GM21447 (cell line): ENCODE data around the gene TMEM150C.
"Not testable (repeated sequence)": the region's sequence is repeated elsewhere in the genome, so short reads cannot be mapped to it uniquely, and the experiment has no call there.

ENCODE experiments used
- ATAC-seq: cut with Tn5 transposase; IDR thresholded peaks from one replicate; pipeline ENCODE4 v1.9.1; 2021; ENCODE audit not compliant: unreplicated experiment

TMEM150C gene

GRCh38 chr4:82569727-82570126, 7.9 kb upstream of the TMEM150C start:
- no peak for ATAC-seq

- ATAC-seq = no peak
Observed at GRCh38 chr4:82569076-82569475, 7.3 kb upstream of the TMEM150C start.

DNA sequence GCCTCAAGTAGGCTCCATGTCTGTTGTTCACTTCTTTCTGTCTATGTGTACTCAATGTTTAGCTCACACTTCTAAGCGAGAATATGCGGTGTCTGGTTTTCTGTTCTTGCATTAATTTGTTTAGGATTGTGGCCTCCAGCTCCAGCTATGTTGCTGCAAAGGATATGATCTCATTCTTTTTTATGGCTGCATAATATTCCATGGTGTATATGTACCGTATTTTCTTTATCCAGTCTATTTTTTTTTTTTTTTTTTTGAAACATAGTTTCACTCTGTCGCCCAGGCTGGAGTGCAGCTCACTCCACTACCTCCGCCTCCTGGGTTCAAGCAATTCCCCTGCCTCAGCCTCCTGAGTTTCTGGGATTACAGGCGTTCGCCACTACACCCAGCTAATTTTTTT, 5.7 kb upstream of the TMEM150C start:
- ATAC-seq = no peak

GRCh38 chr4:82562564-82562854, 721 bp upstream of the TMEM150C start:
- no peak for ATAC-seq

DNA sequence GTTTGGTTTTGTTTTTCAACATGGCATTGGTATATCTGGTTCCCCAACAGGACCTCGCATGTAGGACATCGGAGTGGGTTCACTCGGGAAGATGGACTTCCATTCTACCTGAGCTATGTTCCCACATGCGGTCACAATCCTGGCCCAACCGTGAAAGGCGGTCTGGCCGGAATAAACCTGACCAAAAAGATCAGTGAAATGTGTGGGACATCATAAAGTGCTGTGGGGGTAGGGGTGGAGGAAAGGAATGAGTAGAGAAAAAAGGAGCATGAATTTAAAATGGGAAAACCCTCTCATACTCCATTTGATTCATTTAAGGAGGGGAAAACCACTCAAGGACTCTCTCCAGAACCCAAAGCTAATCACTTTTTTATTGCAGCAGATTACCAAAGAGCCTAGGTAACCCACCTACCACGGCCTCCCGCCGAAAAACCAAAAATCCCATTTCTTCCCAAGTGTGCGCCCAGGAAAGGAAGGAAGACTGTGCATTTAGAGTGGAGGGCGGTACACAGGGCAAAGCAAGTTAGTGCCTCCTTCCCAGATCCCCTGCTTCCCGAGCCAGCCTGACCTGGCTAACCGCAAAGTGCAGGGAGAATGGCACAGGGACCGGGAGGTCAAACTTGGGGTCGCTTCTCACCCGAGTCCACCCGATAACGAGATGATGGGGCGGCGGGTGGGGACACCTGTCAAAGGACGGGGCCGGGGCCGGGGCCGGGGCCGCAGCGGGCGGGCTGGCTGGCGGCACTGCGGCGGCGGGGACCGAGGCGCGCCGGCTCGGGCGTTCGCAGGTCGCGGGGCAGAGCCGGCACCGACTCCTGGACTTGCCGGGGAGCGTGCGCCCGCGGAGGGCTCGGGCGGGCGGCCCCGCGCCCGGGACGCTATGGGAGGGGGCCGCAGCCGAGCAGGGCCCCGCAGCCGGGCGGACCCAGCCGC, 669 bp downstream of the TMEM150C start:
- ATAC-seq = no peak

DNA sequence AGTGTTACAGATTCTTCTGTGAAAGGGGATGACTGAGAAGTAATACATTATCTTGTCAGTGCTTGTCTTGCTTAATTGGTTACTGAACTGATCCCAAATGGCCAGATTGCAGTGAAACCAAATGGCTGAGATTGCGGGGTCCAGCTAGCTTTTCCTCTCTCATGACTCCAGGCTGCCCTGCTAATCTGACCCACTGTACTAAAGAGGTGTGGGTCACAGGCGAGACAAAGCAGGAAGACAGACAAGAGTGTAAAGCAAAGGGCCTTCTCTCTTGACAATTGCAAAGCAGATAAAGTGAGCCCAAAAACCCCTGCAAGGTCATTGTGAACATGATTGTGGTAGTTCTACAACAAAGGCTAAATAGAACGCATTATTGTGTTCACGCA, 2.1 kb downstream of the TMEM150C start:
- no peak for ATAC-seq

DNA sequence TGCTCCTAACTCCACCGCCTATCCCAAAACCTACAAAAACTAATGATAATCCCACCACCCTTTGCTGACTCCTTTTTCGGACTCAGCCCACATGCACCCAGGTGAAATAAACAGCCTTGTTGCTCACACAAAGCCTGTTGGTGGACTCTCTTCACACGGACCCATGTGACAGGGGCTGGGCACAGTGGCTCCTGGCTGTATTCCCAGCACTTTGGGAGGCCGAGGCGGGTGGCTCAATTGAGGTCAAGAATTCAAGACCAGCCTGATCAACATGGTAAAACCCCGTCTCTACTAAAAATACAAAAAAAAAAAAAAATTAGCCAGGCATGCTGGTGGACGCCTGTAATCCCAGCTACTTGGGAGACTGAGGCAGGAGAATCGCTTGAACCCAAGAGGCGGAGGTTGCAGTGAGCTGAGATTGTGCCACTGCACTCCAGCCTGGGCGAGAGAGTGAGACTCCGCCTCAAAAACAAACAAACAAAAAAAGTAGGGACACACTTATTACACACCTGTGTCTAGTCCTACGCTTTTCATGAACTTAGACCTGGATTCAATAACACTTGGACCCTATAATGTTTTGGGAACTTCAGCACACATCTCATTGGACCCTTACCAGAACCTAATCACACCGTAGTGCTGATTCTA, 2.6 kb downstream of the TMEM150C start:
- ATAC-seq = not testable (repeated sequence)

GRCh38 chr4:82555276-82555675, 6.5 kb downstream of the TMEM150C start:
- ATAC-seq = no peak

DNA sequence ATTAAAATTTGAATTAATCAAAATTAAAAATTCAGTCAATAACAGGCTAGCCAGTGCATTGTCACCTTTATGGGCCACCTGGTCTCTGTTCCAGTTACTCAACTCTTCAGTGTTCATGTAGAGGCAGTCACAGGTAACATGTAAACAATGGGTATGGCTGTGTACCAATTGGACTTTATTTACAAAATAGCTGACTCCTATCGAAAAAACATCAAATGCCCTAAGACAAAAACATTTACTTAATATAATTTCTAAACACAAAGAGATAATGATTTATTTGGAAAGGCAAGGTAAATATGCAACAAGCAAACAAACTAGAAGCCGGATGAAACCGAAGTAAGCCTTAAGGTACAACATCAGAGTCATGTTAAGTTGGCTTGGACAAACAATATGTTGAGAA, 8.8 kb downstream of the TMEM150C start:
- no peak for ATAC-seq

DNA sequence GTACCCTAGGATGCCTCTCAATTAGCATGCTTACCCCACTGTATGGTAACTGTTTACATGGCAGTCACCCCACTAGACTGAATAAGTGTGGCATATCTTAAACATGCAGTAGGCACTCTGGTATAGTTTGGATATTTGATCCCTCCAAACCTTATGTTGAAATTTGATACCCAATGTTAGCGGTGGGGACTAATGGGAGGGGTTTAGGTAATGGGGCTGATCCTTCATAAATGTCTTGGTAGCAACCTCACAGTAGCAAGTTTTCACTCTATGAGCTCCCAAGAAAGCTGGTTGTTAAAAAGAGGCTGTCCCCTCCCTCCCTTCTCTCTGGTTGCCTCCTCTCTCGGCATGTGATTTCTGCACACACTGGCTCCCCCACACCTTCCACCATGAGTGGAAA, 10.1 kb downstream of the TMEM150C start:
- no peak for ATAC-seq

DNA sequence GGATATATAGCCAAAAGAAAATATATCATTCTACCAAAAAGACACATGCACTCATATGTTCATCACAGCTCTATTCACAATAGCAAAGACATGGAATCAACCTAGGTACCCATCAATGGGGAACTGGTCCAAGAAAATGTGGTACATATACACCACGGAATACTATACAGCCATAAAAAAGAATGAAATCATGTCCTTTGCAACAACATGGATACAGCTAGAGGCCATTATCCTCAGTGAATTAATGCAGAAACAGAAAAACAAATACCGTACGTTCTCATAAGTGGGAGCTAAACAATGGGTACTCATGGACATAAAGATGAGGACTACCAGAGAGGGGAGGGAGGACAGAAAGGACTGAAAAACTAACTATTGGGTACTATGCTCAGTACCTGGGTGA, 13.9 kb downstream of the TMEM150C start:
- not testable (repeated sequence) for ATAC-seq

DNA sequence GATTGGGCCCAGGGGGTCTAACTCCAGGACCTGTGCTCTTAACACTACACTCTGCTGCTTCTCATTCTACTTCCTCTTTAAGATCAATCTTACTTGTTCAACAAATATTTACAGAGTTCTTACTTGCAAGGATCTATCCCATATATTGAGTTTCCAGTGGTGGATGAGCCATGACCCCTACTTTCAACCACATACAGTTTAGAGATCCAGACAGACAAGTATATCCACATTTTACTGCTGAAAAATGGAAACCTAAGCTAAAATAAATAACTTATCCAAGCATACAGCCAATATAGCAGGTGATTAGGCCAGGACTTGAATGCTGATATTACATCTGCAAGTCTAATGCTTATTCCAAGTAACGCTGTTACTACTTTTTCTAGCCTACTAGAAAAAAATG, 18.7 kb downstream of the TMEM150C start:
- no peak for ATAC-seq

DNA sequence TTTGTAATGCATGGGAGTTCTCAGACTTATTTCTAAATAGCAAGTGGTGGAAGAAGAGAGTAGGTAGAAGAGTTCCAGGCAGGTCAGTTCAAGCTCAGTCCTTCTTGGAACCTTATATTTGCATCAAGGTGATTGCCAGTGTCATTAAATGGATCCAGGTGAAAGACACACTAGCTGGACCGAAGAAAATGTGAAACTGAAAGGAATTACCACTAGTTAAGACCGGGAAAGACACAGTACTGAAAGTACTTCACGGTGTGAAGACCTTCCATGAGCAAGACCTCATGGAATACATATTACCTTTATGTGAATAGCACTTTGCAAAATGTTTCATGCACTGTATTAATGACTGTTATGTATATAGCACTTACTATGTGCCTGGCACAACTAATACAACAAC, 19.1 kb downstream of the TMEM150C start:
- ATAC-seq = no peak

DNA sequence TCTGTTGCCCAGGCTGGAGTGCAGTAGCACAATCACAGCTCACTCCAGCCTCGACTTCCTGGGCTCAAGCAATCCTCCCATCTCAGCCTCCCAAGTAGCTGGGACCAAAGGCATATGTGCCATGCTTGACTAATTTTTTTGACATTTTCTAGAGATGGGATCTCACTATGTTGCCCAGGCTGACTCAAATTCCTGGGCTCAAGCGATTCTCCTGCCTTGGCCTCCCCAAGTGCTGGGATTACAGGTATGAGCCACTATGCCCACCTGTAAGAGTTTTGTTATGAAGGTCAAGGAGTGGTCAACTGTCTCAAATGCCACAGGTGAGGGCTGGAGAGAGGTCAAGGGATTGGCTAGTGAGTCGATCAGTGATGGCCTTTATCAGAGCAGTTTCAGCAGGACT, 32.5 kb downstream of the TMEM150C start:
- ATAC-seq = no peak

DNA sequence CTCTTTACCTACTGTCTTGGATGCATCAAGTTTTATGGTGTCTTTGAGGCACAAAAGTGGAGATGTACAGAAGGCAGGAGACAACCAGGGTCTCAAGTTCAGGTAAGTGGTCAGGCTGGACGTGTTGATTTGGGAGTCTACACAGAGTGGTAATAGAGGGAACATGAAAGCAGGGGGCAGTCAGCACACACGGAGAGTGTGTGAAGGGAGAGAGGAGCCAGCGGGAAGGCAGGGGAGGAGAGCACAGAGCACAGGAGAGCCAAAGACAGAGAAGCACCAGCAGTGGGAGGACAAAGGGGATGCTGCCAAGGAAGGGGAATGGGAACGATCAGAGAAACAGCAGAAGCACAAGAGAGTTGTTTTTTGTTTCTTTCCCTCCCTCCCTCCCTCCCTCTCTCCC, 32.9 kb downstream of the TMEM150C start:
- ATAC-seq = no peak

DNA sequence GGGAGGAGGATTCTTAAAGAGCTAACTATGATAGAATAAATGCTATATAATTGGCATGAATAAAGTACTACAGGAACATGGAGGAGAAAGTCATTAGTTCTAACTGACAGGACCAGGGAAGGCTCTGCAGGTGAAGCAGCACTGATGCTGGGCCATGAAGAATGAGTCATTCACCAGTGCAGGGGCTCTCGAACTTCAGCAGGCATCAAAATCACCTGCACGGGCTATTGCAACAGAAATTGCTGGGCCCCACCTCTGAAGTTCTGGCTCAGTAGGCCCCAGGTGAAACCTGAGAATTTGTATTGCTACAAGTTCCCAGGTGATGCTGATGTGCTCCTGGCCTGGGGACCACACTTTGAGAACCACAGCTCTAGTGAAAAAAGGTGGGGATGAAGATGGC, 33.7 kb downstream of the TMEM150C start:
- ATAC-seq = no peak

GRCh38 chr4:82525307-82525911, 36.4 kb downstream of the TMEM150C start:
- no peak for ATAC-seq

- ATAC-seq = no peak
Observed at GRCh38 chr4:82524570-82525152, 37.1 kb downstream of the TMEM150C start.

GRCh38 chr4:82523179-82523578, 38.6 kb downstream of the TMEM150C start:
- ATAC-seq = no peak

GRCh38 chr4:82522472-82522871, 39.3 kb downstream of the TMEM150C start:
- no peak for ATAC-seq

DNA sequence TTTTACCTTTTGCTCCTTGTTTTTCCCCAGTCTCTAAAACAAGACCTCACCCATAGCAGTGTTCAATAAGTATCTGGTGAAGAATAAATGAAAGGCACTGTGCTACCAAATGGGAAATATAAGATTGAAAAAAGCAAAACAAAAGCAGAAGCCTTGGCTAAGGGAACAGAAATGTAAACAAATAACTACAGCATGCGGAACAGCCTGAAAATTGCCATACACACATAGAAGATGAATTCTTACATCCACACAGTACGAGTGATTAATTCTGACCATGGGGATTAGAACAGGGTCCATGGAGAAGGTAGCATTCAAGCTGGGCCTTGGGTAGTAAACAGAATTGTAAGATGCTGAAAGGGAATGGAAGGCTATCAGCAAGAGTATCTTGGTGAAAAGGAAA, 40.5 kb downstream of the TMEM150C start:
- ATAC-seq = no peak

- no peak for ATAC-seq
Observed at GRCh38 chr4:82519776-82520175, 42.0 kb downstream of the TMEM150C start.
